HG02981 (cell line): ENCODE data around the gene ZNF280D.

Source experiments
- ATAC-seq: cut with Tn5 transposase; IDR thresholded peaks from one replicate; pipeline ENCODE4 v1.9.1; 2021; ENCODE audit warnings: mild to moderate bottlenecking, moderate library complexity; ENCODE audit not compliant: unreplicated experiment

The ZNF280D gene

DNA sequence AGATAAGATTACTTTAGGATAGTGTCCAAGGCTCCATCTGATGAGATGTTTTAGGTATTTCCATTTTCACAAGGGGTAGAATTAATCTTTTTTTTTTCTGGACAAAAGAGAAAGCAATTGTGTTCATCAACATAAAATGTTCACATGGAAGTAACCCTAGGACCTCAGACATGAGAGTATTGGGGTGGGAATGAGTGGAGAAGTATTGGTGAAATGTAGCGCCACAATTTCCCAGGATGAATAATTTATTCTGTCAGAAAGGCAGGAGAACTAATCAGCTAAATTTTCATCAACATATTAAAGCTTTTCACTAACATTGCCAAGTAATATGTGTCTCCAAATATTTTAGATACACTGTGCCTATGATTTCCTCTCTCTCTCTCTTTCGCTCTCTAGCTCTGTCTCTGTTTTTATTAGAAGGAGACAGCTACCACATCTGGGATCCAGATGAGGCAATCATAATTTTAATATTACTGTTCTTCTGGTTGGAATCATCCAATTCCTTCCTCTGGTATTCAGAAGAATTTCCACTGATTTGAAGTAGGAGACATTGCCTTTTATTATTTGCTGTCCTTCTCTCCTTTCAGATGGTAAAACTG, 21.6 kb upstream of the ZNF280D start:
- no peak for ATAC-seq

DNA sequence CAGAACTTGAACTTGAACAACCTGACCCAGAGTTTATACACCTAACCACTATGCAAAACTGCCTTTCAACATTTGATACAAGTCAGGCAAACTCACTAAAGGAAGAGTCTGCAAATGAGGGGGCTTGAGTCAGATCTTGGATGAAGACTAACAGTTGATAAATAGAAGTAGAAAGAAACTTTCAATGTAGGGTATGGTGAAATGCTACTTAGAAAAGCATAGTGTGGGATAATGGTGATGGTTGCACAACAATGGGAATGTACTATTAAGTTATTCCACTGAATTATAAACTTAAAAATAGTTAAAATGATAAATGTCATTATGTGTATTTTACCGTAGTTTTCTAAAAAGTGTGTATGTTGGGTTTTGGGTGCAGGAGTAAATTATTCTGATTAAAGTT, 19.7 kb upstream of the ZNF280D start:
- no peak for ATAC-seq

DNA sequence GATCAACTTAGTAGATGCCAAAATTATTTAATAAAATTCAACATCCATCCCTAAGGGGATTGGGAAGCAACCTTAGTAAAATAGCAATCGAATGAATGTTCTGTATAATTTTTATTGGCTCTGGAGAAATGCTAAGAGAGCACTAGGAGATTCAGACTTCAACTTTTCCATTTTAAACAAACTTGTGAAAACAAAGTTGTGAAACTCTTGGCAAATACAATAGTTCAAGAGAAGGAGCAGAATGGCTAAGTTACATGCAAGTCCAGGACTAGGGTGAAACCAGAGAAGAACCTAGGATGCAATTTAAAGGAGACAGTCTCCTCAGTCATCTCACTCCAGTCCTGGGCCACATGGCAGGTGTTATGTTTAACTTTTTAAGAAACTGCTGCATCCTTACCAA, 16.7 kb upstream of the ZNF280D start:
- no peak for ATAC-seq

DNA sequence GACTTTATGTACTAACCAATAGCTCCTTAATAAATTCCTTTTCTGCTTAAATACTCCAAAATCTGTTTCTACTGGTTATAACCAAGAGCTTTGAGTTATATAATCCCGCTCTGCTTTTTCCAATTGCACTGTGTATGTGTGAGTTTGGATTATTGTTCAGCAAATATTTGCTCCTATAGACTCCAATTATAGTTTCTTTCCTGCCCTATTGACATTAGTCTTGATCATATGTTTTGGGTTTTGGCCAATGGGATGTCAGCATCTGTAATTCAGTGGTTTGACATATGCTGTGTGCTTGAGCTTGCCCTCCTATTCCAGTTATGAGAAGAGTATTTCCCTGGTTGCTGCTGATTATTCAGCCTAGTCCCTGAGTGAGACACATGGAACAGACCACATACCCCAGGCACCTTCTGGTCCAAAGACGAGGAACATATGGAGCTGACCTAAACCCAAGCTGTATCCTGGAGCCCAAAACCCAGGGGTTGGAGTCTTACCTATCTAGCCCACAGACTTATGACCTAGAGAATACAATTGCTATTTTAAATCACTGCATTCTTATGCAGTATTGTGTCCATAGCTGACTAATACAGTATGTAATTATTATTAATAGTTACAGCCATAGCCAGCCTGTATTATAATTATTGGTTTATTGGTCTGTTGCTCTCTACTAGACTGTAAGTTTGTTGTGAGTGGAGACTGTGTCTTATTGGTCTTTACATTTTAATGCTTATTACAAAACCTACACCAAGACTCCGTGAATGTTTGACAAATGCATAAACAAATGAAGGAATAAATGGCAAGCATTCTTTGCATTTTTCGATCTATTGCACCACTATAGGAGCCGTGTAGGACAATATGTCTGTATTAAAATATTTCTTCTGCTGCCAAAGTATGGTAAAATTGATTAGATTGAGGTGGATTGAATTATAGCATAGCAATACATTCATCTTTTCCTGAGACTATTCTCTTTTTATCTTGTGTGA, 11.7 kb upstream of the ZNF280D start:
- ATAC-seq, result no peak

DNA sequence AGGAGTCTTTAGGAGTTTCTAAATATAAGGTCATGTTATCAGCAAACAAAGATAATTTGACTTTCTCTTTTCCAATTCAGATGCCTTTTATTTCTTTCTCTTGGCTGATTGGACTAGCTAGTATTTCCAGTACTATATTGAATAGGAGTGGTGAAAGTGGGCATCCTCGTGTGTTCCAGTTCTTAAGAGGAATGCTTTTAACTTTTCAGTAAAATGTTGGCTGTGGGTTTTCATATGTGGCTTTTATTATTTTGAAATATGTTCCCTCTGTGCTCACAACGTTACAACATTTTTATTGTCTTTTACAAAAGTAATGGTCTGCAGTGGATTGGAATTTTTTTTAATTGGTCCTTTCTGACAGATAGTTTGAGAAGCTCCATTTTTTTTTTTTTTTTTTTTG, 8.2 kb upstream of the ZNF280D start:
- no peak for ATAC-seq

DNA sequence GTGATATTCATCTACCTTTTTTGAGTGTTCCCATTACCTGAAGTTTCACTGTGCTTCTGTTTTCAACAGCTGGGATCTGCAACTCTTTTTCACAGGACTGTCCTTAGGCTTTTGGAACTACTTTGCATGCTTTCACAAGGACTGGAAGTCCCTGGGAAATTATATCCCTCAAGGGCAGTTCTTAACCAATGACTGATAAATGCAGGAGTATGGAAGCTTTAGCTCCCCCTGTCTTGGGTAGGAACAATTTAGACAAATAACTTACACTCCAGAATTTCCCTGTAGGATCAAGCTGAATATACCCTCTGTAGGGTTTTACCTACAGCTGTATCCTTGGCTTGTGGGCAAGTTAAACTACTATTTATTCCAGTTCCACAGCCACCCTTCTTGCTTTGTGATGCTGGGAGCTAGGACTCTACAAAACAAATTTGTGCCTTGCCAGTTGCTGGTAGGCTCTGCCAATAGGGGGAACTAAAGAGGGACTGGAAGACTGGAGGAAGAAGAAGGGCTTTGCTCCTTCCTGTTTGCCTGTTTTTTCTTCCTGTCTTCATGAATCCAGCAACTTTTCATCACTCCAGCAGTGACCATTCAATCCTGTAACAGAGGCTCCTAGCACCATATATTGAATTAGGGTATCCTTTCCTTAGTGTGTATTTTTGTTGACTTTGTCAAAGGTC, 6.8 kb upstream of the ZNF280D start:
- no peak for ATAC-seq

DNA sequence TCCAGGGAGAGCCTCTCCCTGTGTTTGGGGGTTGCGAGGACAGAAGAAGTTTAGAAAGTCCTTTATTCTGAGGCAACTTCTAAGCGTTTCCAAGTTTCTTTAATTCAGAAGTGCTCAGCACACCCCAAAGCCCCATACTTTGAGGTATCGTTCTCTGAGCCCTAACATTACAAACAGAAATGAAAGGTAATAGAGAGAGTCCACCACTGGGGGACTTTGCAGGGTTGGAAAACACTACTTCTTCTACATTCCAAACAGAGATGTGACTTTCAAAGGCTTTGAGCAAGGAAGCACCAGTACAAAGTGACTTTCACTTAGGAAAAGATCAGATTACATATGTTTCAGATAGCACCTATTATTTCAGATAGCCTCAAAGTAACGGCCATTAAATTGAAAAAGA, 6.2 kb upstream of the ZNF280D start:
- no peak for ATAC-seq

DNA sequence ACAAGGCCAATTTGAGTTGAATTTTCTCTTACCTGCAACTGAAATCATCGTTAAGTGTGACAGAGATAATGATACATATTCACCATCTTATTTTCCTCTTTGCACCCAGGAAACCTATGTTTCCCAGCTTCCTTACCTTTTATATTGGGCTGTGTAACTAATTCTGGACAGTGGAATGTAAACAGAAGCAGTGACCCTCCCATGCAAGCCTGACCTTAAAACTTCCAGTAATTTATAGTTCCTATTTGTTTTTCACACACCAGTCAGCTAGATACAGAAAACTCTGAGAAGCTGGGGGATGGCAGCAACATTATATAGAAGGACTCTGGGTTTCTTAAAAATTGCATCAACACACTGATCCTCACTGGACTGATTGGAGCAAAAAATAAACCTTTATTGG, 4.5 kb upstream of the ZNF280D start:
- no peak for ATAC-seq

DNA sequence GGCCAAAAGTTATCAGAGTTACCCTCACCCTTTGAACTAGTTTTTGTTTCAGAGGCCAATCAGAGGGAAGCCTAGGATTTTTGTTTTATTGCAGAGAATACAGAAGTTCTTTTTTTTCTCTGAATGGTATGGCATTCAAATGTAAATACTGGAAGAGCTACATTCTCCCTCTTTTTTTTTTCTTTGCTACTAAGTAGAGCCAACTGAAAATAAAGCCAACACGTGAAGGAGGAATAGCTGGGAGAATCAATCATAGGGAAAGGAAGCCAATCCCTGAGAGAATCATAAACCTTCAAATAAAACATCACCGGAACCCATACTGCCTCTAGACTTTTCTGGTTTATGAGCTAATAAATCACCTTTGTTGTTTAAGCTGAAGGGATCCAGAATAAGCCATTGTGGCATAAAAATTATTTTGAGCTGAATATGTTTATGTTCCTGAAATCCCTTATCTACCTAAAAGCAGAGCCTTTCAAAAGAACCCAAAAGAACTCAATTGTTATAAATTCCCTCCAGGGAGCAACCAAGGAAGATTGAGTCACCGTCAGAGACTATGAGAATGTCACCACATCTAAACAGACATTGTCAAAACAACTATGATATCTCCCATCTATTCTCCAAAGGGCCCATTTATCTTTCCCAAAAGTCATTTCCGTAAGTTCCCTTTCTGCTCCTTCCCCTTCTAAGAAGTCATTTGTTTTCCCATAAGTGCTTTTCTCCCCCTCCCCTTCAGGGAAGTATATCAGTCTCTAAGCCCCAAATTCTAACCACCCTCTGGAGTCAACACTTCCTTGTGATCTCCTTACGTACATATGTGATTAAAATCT, 3.8 kb upstream of the ZNF280D start:
- ATAC-seq, result no peak

DNA sequence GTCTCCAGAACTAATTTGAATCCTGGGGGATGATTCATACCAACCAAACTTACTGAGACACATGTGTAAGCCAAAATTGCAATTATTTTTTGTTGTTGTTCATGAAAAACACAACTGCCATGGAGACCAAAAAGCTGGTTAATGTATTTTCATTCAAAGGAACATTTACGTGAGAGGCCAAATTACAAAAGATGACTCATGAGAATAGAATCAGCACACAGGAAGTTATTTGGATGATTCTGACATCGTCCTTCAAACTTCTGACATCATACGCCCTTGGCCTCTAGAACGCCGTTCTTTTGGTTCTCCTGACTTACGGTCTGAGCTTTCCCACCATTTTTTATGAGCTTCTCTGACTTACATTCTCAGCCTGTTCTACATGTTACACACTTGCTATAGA, 3.0 kb upstream of the ZNF280D start:
- ATAC-seq, result no peak

DNA sequence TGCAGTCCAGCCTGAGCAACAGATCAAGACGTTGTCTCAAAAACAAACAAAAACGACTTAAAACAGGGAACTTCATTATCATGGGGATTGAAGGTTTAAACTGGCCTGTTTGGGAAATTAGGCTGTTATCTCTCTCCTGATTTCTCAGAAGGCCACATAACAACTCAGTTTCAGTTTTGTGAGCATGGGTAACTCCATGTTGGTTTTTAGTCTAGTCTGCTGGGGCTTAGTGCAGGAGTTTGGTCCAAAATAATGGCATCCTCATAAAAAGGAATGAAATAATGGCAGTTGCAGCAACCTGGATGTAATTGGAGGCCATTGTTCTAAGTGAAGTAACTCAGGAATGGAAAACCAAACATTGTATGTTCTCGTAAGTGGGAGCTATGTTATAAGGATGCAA, 2.3 kb upstream of the ZNF280D start:
- no peak for ATAC-seq

DNA sequence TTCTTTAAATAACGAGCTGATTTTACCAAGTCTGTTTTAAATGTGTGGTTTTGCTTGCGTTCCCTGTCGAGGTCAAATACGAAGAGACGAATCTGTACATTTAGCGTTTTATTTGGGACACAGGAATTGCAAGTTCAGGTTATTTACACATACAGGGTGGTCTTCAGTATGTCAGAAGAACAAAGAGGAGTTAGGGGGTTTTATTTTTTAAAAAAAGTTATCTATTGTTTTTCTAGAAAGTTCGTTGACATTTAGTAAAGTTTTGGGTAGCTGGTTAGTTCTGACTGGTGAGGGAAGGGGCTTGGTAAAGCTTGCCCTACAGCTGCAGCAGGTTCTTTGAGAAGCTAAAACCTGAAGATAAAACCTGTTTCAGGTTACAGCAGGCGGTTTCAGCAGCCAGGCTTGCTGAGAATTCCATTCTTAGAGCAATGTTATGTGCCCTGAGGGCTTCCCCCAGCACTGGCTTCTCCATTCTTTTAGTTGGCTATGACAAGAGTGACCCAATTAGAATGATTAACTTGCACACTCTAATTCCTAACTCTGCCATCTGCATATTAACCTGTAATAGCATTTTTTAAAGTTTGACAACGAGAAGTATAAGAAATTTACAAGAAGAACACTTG, 815 bp upstream of the ZNF280D start:
- no peak for ATAC-seq

DNA sequence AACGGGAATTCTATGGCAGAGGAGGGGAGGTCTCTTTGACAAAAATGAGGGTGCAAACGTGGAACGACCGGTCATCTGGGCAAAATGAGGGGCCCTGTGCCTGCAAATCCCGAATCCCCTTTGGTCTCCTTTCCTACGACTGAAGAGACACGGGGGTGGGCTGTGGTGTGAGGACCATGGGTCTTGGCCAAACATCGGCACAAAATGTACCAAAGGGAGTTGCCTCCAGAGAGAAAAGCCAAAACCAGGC, 498 bp downstream of the ZNF280D start:
- ATAC-seq, result no peak

DNA sequence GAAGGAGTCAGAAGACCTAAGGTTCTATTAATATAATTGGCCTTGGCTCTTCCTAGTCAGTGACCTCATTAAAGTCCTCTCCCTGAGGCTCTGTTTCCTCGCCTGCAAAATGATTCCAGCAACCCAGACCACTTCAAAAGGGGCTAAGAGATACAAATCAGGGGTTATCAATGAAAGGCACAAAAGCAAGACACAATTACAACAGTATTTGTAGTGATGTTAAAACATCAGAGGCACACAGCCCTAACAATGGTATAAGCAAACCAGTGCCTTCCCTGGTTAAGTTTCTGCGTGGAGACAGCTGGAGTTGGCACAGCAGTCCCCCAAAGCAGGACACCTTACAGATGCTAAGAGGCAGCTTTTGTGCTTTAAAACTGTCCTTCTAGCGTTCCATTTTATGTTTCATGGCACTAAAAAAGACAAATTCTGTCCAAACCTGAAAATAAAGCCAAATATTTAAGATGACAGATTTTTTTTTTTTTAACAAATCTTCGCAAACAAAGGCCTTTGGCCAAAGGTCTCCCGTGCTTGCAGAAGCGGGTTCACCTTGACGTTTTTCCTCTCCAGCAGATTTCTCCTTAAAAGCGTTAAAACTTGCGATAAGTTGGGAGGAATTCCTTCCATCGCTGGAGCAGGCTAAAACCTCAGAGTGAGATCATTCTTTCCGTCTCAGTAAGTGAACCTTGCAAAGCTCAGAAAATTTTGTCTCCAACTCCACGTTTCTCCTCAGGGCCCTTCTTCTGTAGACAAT, 999 bp downstream of the ZNF280D start:
- no peak for ATAC-seq

DNA sequence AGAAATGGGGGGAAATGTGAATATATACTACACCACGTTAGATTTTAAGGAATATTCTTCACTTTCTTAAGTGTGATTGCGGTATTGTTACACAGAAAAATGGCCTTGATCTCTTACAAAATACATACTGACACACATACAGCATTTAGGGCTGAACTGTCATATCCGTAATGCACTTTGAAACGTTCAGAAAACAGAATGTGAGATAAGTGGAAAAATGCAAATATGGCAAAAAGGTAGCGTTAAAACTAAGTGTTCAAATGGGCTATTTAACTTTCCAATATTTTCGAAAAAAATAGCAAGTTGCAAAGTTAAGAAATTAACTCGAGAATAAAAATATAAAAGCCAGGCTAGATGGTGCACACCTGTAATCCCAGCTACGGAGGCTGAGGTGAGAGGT, 1.8 kb downstream of the ZNF280D start:
- no peak for ATAC-seq

DNA sequence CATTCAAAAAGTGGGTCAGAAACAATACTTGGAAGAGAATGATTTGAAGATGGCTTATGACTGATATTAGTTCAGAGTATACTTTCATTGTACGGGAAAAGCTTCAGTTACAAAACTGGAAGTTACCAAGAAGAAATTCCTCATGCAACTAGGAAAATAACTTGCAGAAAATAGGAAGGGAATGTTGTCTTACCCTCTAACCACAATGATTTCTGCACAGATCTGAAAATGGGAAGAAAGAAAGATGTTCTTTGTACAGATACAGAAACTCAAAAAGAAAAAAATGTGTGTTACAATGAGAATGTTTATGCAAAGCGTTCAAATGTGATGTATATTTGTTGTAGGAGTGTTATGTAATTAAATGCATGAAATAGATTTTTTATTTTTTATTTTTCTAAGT, 3.7 kb downstream of the ZNF280D start:
- no peak for ATAC-seq

DNA sequence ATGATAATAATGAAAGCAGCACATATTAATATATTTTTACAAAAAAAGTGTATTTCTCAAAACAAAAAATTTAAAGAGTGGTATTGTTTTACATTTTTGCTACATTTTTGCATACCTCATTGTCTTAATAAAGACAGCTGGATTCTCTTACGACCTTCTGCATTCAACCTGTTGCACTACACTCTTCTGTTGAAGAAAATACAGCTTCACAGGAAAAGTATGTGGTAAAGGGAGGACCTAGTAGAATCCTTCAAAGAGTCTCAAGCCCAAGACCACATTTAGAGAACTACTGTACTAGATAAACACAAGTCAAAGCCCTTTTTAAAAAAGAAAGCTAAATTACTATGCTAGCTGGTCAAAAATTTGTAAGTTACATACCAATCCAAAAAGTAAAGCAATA, 7.9 kb downstream of the ZNF280D start:
- no peak for ATAC-seq

DNA sequence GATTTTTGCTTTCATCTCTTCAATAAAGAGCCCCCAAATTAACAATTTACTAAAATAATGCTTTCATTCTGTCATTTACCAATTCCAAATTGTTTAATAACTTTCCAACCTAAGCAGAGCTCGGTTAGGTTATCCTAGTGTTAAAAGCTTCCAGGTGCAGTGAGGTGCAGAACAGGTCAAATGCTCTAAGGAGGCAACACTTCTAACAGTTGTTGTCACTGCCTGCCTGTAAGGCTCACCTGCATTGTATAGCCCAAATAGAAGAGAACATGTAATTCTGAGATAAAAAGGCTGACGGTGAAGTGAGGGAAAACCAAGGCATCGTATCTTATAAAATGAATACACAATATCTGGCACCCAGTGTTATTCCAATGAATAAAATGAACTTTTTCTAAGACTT, 9.1 kb downstream of the ZNF280D start:
- ATAC-seq, result no peak

DNA sequence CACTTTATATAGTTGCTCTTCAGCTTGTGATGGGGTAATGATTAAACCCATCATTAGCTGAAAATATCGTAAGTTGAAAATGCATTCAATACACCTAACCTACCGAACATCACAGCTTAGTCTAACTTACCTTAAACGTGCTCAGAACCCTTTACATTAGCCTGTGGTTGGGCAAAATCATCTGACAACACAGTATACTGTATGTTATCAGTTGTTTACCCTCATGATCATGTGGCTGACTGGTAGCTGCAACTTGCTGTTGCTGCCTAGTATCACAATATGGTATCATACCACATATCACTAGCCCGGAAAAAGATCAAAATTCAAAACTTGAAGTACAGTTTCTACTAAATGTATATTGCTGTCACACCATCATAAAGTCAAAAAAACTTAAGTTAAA, 9.5 kb downstream of the ZNF280D start:
- ATAC-seq, result no peak
